GM12892 (cell line): ENCODE measurements around the gene GLRX5.

Experiments used
- POLR2A ChIP-seq: IDR thresholded peaks from 2 replicates; pipeline ENCODE4 v1.6.1; 2011; ENCODE audit warnings: low read depth, low read length, control low read depth
- POLR2AphosphoS5 ChIP-seq: IDR thresholded peaks from 2 replicates; pipeline ENCODE4 v1.6.1; 2011; ENCODE audit warnings: low read depth, low read length, control low read depth
- TAF1 ChIP-seq: IDR thresholded peaks from 2 replicates; pipeline ENCODE4 v1.6.1; 2011; ENCODE audit warnings: low read depth, mild to moderate bottlenecking, control low read depth, low read length, borderline replicate concordance

GRCh38 chr14:95503365-95504134, 31.3 kb upstream of the GLRX5 start:
- TF ChIP-seq POLR2A, result no peak
- TF ChIP-seq TAF1, result no peak
- no peak for TF ChIP-seq POLR2AphosphoS5
